GM11168 (cell line): ENCODE results near the gene APOBEC3G.

Experiments
- in situ Hi-C: fragments of 300-500 bp; cut with MboI; formaldehyde crosslinking; loops from one replicate; pipeline ENCODE4 v1.12.0; 2022; ENCODE audit warnings: low sequenced_read_pairs; ENCODE audit not compliant: unreplicated experiment

APOBEC3G gene

GRCh38 chr22:39117585-39118191 lies 40.6 kb downstream of the APOBEC3G start:
- in situ Hi-C loops, result loop anchor here (5.0 to 25.0 kb wide), 2 partner anchors 105 to 255 kb away; partner anchors contain the start of genes APOBEC3C and CBX6

- in situ Hi-C loops, result loop anchor here (25.0 kb wide), 1 partner anchor 259 kb away; the partner anchor contains the start of gene CBX6
Measured at GRCh38 chr22:39120983-39121382, 43.9 kb downstream of the APOBEC3G start.

- in situ Hi-C loops, result loop anchor here (25.0 kb wide), 1 partner anchor 261 kb away; the partner anchor contains the start of gene CBX6
Measured at GRCh38 chr22:39122772-39123470, 45.8 kb downstream of the APOBEC3G start.

- in situ Hi-C loops, result loop anchor here (25.0 kb wide), 1 partner anchor 262 kb away; the partner anchor contains the start of gene CBX6
Measured at GRCh38 chr22:39123751-39124581, 46.9 kb downstream of the APOBEC3G start.

- in situ Hi-C loops, result no loop called here
Measured at GRCh38 chr22:39125622-39126021, 48.5 kb downstream of the APOBEC3G start.

GRCh38 chr22:39128508-39128907 lies 51.4 kb downstream of the APOBEC3G start:
- in situ Hi-C loops, result no loop called here

GRCh38 chr22:39129081-39129480 lies 52.0 kb downstream of the APOBEC3G start:
- in situ Hi-C loops, result no loop called here

GRCh38 chr22:39129746-39130145 lies 52.7 kb downstream of the APOBEC3G start:
- in situ Hi-C loops, result no loop called here

- in situ Hi-C loops, result no loop called here
Measured at GRCh38 chr22:39130152-39130704, 53.2 kb downstream of the APOBEC3G start.

- in situ Hi-C loops, result no loop called here
Measured at GRCh38 chr22:39130892-39131855, 54.1 kb downstream of the APOBEC3G start.

- in situ Hi-C loops, result no loop called here
Measured at GRCh38 chr22:39132281-39132680, 55.2 kb downstream of the APOBEC3G start.

- in situ Hi-C loops, result no loop called here
Measured at GRCh38 chr22:39132871-39133524, 55.9 kb downstream of the APOBEC3G start.

GRCh38 chr22:39133871-39134270 lies 56.8 kb downstream of the APOBEC3G start:
- in situ Hi-C loops, result no loop called here

- in situ Hi-C loops, result no loop called here
Measured at GRCh38 chr22:39134366-39135091, 57.5 kb downstream of the APOBEC3G start.

- in situ Hi-C loops, result no loop called here
Measured at GRCh38 chr22:39135092-39135896, 58.2 kb downstream of the APOBEC3G start.

- in situ Hi-C loops, result no loop called here
Measured at GRCh38 chr22:39136317-39136716, 59.2 kb downstream of the APOBEC3G start.
